H1 (cell line): ENCODE measurements around the gene AFTPH. TPM values are rescaled to one million over a fixed set of nuclear protein-coding genes. Genes with fewer than 3 reads are reported as not detected.

ENCODE experiments used
- CHD2 ChIP-seq: IDR thresholded peaks from 2 replicates; pipeline ENCODE4 v1.6.1; 2012; ENCODE audit warnings: low read length, improper control_type of control experiment
- RBBP5 ChIP-seq: IDR thresholded peaks from 2 replicates; pipeline ENCODE4 v1.7.1; 2012; ENCODE audit warnings: low read depth, mild to moderate bottlenecking, inconsistent platforms, low read length, moderate library complexity, borderline replicate concordance
- RNF2 ChIP-seq: fragments of 200-900, 300-1000 bp; sonication (generic); IDR thresholded peaks from 2 replicates; pipeline ENCODE4 v1.7.1; 2016; ENCODE audit warnings: borderline replicate concordance, low read depth, mild to moderate bottlenecking, antibody characterized with exemption, low read length; ENCODE audit not compliant: poor library complexity, severe bottlenecking; ENCODE audit errors: missing control alignments
- polyA plus RNA-seq, 7 experiments: library from polyadenylated mRNA; depleted of rRNA in 3 of 7; stranded (reverse) in 5 of 7; unstranded in 2 of 7; fragments of >200 nt in 5 of 7; fragments of 200-250 nt in 2 of 7; gene quantifications; 1 replicate in 5 of 7; 2 replicates in 1 of 7; 4 replicates in 1 of 7; pipeline versions ENCODE4 v1.2.1 to v1.2.3, GENCODE V29; 2011 to 2013; ENCODE audit warnings: missing spikeins in 2 of 7, mixed read lengths in 2 of 7
- total RNA-seq: library from RNA; stranded (reverse); fragmentation: NEBNext Ultra II Directional; extraction: Animal tissue kit (Norgen Biotek cat#: 25700); gene quantifications from 2 replicates; pipeline ENCODE4 v1.2.1, GENCODE V29; 2021

AFTPH gene
- total and polyA plus RNA-seq, 2 of the 8 experiments (the other 6 are each of a cell fraction or from before 2014, with no cell fraction given), result 7.3 to 15.0 TPM

DNA sequence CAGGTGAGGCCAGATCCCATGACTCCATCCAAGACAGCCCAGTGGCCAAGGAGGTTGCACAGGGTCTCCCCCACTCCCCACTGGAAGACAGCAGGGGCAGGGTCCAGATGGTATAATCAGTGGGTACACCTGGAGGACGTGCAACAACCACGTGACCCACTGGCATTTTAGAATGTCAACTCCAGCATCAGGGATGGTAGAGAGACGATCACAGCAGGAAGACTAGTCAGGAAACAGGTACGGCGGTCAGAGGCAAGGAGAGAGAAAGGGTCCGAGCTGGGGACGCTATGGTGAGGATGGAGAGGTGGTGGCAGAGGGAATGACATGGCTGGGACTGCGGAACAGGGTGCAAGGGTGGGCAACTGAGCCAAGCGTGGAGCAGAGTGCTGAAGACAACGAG is 106.6 kb downstream of the AFTPH start (continued):
- TF ChIP-seq RBBP5 (no peak), CHD2 (no peak), RNF2 (no peak)
- TF ChIP-seq, all 59 proteins: peak for 0
